HG03469 (cell line): Measurements from ENCODE around the gene ZNF653.
"Not testable (repeated sequence)": the region's sequence is repeated elsewhere in the genome, so short reads cannot be mapped to it uniquely, and the experiment has no call there.

ENCODE experiments used
- ATAC-seq: cut with Tn5 transposase; IDR thresholded peaks from one replicate; pipeline ENCODE4 v1.9.1; 2021; ENCODE audit warnings: mild to moderate bottlenecking, moderate library complexity, moderate number of reproducible peaks; ENCODE audit not compliant: unreplicated experiment

Gene ZNF653

GRCh38 chr19:11482384-11483050 lies 23.1 kb downstream of the ZNF653 start:
- peak; percentile 42 for ATAC-seq

GRCh38 chr19:11481534-11482383 lies 23.9 kb downstream of the ZNF653 start:
- peak; percentile 51 for ATAC-seq

GRCh38 chr19:11480715-11481533 lies 24.7 kb downstream of the ZNF653 start, which contains the start of gene ELAVL3:
TSS of gene ELAVL3 (minus strand) at chr19:11481046. CDS start at chr19:11480608, 438 bp downstream.
- ATAC-seq, result no peak

GRCh38 chr19:11479898-11480714 lies 25.5 kb downstream of the ZNF653 start:
- ATAC-seq, result no peak

GRCh38 chr19:11479090-11479897 lies 26.3 kb downstream of the ZNF653 start:
- ATAC-seq, result no peak

- no peak for ATAC-seq
Observed at GRCh38 chr19:11478167-11479089, 27.2 kb downstream of the ZNF653 start.

- ATAC-seq, result no peak
Observed at GRCh38 chr19:11475861-11476260, 29.8 kb downstream of the ZNF653 start.

GRCh38 chr19:11475343-11475742 lies 30.3 kb downstream of the ZNF653 start:
- ATAC-seq, result not testable (repeated sequence)

- ATAC-seq, result no peak
Observed at GRCh38 chr19:11473725-11474124, 31.9 kb downstream of the ZNF653 start.

- not testable (repeated sequence) for ATAC-seq
Observed at GRCh38 chr19:11468266-11468845, 37.3 kb downstream of the ZNF653 start.

GRCh38 chr19:11465600-11465999 lies 40.0 kb downstream of the ZNF653 start:
- no peak for ATAC-seq

- ATAC-seq, result no peak
Observed at GRCh38 chr19:11464333-11465265, 41.0 kb downstream of the ZNF653 start.

GRCh38 chr19:11463391-11463790 lies 42.2 kb downstream of the ZNF653 start:
- no peak for ATAC-seq

- ATAC-seq, result no peak
Observed at GRCh38 chr19:11461453-11461852, 44.2 kb downstream of the ZNF653 start.

GRCh38 chr19:11460207-11460606 lies 45.4 kb downstream of the ZNF653 start:
- ATAC-seq, result no peak

GRCh38 chr19:11458912-11459311 lies 46.7 kb downstream of the ZNF653 start:
- ATAC-seq, result not testable (repeated sequence)
